ENCODE data around the gene KMT2C.

GRCh38 chr7:152382244-152382643 is 53.6 kb downstream of the KMT2C start:
- TF ChIP-seq POLR2A (IDR thresholded peaks at IDR 0.05) (no peak), CTCF (IDR thresholded peaks at IDR 0.05) (no peak)
